NCI-H510A treated with DMSO at 0.1 percent for 48 hours (cell line): ENCODE results near the gene FTO.

Experiments used
- DNase-seq: peaks from one replicate; lab custom pipeline; 2025; lab: John Stamatoyannopoulos, UW

FTO gene

DNA sequence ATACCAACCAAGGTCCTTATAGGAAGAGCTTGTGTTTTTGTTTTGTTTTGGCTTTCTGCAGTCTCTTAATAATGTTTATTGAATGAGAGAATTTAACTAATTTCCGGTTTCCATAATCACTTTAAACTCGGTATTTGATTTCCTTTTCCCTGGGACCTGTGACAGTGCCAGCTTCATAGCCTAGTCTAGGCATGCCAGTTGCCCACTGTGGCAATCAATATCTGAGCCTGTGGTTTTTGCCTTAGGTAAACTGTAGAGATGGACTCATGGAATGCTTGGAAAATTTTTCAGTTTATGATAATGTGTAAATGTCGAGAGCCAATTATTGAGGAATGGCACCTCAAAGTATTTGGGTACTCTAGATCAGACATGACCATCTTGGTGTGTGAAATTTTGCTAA lies 78.2 kb downstream of the FTO start:
- no peak for DNase-seq

GRCh38 chr16:53784291-53784690 lies 80.3 kb downstream of the FTO start:
- no peak for DNase-seq

GRCh38 chr16:53785044-53785443 lies 81.1 kb downstream of the FTO start:
- no peak for DNase-seq

- no peak for DNase-seq
These were observed 82.0 kb downstream of the FTO start for GRCh38 chr16:53785916-53786315.

GRCh38 chr16:53787423-53787822 lies 83.5 kb downstream of the FTO start:
- no peak for DNase-seq

GRCh38 chr16:53789137-53789536 lies 85.2 kb downstream of the FTO start:
- DNase-seq, result no peak

- no peak for DNase-seq
These were observed 88.4 kb downstream of the FTO start for GRCh38 chr16:53792161-53792951.

DNA sequence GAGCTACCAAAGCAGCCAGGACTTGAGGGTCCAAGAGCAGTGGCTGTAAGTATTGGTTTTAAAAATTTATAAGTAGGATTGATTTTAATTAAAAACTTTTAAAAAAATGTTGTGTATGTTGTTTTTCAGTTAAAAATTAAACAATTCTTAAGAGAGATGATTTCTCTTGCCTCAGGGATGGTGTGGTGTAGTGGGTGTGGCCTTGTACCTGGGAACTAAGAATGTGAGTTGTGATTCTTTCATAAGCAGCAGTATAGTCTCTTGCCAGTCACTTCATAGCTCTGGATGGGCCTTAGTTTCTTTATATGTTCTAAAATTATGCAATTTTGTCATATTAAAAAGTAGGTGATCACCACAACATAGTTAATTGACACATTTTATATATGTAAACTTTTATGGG lies 99.5 kb downstream of the FTO start:
- no peak for DNase-seq

- no peak for DNase-seq
These were observed 100.0 kb downstream of the FTO start for GRCh38 chr16:53803998-53804397.

GRCh38 chr16:53804467-53804866 lies 100.5 kb downstream of the FTO start:
- DNase-seq, result no peak

- no peak for DNase-seq
These were observed 101.2 kb downstream of the FTO start for GRCh38 chr16:53805113-53805512.

DNA sequence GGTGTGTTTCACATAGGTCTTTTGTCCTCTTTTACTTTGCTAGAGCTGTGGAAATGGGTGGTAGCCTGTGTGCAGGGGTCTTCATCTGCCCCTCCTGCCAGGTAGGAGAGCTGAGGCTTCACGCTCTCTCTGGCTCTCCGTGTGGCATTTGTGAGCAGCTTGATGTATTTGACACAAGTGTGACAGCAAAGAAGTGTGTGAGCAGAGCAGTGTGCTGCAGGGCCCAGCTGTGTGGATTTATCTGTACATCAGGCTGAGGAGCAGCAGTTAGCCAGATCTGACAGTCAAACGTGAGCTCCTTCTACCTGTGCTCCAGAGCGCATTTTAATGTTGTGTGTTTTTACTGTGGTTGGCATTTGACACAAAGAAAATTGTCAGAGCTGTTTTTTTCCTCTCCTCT lies 101.8 kb downstream of the FTO start:
- DNase-seq, result no peak

DNA sequence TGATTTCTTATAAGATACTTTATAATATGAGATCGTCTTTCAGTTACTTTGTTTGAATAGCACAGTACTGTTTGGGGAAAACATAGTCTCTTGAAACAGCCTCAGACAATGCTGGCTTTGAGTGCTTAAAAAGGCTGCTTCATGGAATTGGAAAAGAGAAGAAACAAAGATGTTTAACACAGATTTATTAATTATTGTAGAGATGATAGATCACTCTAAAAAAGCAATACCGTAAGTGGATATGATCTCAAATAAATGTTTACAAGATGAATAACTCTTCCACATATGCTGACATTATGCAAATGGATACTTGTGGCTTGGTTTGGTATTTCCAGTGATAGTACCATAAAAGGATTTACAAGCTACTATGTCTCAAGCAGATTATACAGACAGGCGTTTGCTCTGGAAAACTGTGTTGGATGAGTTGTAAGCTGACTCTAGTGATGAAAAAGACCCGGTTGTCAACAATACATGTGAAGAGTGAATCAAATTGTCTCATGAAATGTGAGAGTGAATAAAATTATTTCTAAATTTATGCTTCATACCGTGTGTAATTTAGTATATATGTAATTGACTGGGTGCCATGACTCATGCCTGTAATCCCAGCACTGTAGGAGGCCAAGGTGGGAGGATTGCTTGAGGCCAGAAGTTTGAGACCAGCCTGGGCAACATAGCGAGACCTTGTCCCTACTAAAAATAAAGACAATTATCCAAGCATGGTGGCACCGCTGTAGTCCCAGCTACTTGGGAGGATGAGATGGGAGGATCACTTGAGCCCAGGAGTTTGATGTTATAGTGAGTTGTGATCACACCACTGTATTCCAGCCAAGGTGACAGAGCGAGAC lies 105.4 kb downstream of the FTO start:
- DNase-seq, result no peak

DNA sequence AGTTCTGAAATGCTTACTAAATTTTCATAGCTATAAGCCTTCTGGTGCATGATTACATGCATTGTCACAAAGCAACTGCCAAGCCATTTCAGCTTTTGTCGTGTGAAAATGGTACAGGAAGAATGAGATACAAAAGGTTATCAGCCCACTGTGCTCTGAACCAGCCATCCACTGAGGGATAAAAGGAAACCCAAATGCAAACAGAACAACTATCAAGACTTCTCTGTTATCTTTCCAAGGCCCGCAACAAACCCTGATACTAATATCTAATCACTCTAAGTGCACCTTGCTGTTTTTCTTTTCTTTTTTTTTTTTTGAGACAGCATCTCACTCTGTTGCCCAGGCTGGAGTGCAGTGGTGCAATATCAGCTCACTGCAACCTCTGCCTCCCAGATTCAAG lies 109.0 kb downstream of the FTO start:
- no peak for DNase-seq

- no peak for DNase-seq
These were observed 110.8 kb downstream of the FTO start for GRCh38 chr16:53814801-53815200.

DNA sequence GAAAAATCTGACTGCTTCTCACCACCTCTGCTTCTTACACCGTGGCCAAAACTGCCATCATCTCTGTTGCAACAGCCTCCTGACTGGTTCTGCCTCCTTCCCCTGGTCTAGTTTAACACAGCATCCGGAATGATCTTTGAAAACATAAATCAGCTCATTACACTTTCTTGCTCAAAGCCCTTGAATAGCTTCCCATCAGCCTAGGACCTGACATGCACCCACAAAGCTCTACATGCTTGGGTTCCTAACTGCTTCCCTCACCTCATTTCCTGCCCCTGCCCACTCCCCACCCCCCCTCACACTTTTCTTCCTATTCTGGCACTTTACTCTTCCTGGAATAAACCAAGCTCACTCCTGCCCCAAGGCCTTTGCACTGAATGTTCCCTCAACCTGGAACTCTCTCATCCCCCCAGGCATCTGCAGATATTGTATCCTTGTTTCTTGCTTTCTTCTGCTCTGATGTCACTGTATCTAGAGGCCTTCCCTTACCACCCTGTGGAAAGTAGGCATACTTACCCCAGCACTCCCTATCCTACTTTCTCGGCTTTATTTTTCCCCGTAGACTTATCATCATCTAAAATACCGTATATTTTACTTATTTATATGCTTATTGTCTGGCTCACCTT lies 112.4 kb downstream of the FTO start:
- DNase-seq, result no peak

DNA sequence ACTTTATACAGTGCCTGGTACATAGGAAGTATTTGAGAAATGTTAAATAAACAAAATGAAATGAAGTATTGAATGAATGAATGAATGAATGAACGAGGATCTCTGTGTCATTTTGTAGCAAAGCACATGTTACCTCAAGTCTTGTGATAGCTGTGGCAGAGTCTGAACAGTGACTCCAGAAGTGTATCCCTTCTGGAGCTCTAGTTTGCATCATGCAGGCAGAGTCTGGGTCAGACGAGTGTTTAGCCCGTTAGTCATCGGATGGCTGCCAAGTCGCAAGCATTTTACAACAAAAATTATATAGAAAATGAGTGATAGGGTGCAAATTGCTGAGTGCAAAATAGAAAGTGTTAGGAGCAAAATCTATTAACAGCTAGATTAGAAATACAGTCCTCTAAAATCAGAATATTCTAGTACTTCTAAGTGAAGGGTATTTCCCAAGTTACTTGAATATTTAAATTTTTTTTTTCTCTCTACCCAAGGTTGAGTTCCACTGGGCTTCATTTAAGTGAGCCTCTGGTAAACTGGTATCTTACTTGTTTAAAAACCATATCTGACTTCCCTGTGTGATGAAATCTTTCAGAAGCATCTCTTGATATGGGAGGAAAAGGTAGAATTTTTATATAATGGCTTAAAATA lies 113.3 kb downstream of the FTO start:
- DNase-seq, result no peak

- no peak for DNase-seq
These were observed 114.0 kb downstream of the FTO start for GRCh38 chr16:53817812-53818550.

GRCh38 chr16:53821487-53821886 lies 117.5 kb downstream of the FTO start:
- DNase-seq, result no peak

GRCh38 chr16:53821957-53822625 lies 118.1 kb downstream of the FTO start:
- no peak for DNase-seq

DNA sequence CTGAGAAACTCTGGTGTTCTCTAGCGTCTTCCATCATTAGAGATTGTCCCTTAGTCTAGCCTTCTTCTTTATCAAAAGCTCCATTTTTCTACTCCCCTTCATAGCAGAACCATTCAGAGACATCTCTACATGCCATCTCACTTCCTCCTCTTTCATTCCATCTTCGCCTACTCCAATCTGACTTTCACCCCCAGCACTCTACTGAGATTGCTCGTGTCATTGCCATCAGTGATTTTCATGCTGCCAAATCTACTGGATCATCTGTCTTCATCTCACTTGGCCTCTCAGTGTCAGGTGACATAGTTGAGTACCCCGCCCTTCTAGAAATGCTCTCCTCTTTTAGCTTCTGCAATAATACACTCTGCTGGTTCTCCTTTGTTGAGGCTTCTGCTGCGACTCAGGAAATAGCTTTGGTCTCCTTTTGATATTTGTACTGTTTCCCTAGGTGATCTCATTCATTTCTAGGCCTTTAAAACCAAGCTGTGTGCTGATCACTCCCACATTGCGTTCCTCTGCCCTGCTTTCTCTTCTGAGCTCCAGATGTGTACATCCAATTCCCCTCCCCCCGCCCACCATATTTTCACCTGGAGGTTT lies 119.1 kb downstream of the FTO start:
- DNase-seq, result peak; percentile 46
